GM19372 (cell line): ENCODE data around the gene CUX1.
"Not testable (repeated sequence)": the region's sequence is repeated elsewhere in the genome, so short reads cannot be mapped to it uniquely, and the experiment has no call there.

Experiments
- ATAC-seq: cut with Tn5 transposase; IDR thresholded peaks from one replicate; pipeline ENCODE4 v1.9.1; 2021; ENCODE audit warnings: mild to moderate bottlenecking, low read depth, moderate library complexity; ENCODE audit not compliant: unreplicated experiment

Gene CUX1

GRCh38 chr7:102019461-102019860 lies 202.0 kb downstream of the CUX1 start:
- ATAC-seq = no peak

- no peak for ATAC-seq
Observed at GRCh38 chr7:102021841-102022618, 204.6 kb downstream of the CUX1 start.

- ATAC-seq = no peak
Observed at GRCh38 chr7:102024005-102024768, 206.8 kb downstream of the CUX1 start.

GRCh38 chr7:102024769-102025391 lies 207.5 kb downstream of the CUX1 start:
- no peak for ATAC-seq

- not testable (repeated sequence) for ATAC-seq
Observed at GRCh38 chr7:102025777-102026176, 208.4 kb downstream of the CUX1 start.

GRCh38 chr7:102028206-102028826 lies 210.9 kb downstream of the CUX1 start:
- no peak for ATAC-seq

GRCh38 chr7:102029616-102030015 lies 212.2 kb downstream of the CUX1 start:
- ATAC-seq = no peak

GRCh38 chr7:102030696-102031095 lies 213.3 kb downstream of the CUX1 start:
- ATAC-seq = no peak

GRCh38 chr7:102036958-102037357 lies 219.5 kb downstream of the CUX1 start:
- no peak for ATAC-seq

GRCh38 chr7:102039706-102040105 lies 222.3 kb downstream of the CUX1 start:
- ATAC-seq = no peak

- ATAC-seq = no peak
Observed at GRCh38 chr7:102040569-102040968, 223.1 kb downstream of the CUX1 start.

GRCh38 chr7:102042016-102042656 lies 224.7 kb downstream of the CUX1 start:
- ATAC-seq = no peak

GRCh38 chr7:102042796-102043195 lies 225.4 kb downstream of the CUX1 start:
- not testable (repeated sequence) for ATAC-seq

- no peak for ATAC-seq
Observed at GRCh38 chr7:102044641-102044983, 227.2 kb downstream of the CUX1 start.

- ATAC-seq = no peak
Observed at GRCh38 chr7:102044984-102045673, 227.7 kb downstream of the CUX1 start.

- no peak for ATAC-seq
Observed at GRCh38 chr7:102045681-102046372, 228.4 kb downstream of the CUX1 start.

GRCh38 chr7:102046373-102047117 lies 229.1 kb downstream of the CUX1 start:
- ATAC-seq = no peak

GRCh38 chr7:102047167-102047566 lies 229.7 kb downstream of the CUX1 start:
- no peak for ATAC-seq

- no peak for ATAC-seq
Observed at GRCh38 chr7:102049765-102050164, 232.3 kb downstream of the CUX1 start.
